ENCODE data around the gene MEI4.
"Not testable (repeated sequence)": the region's sequence is repeated elsewhere in the genome, so short reads cannot be mapped to it uniquely, and the experiment has no call there.

Gene MEI4

DNA sequence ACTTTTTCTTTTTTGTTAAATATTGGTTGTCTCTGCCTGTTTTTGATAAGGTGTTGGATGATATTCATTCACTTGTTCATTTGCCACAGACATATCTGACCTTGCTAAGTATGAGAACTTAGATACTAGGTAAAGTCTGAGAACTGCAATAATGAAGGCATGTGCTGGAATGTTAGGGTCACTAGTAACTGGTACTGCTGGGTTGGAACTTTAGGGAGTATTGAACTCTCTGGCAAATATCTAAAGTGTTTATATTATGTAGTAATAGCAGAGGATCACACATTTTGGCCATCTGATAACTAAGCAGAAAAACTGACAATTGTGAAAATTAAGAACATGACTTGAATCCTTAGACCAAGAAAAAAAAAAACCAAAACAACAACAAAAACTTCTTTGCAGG lies 162.7 kb downstream of the MEI4 start:
- no peak for DNase-seq (ENCODE audit: low read depth in 3 of 3)

DNA sequence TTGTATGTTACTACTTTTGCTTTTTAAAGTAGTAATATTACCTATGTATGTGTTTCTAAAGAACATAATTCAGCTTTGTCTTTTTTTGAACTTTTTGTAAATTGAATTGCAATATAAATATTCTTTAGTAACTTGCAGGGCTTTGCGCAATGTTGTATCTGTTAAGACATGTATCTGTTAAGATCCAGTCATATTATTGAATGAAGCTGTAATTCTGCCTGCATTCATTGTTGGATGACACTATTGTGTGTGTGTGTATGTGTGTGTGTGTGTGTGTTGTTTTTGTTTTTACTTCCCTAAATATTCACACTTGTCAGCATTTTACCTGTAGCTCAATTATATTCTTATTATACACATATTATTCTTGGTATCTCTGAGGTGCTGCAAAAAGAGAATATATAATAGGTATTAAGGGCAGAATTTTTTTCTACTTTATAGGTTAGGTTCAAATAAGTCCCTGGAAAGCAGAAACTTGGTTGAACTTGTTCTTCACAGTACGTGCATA lies 164.0 kb downstream of the MEI4 start:
- DNase-seq (ENCODE audit: low read depth in 3 of 3), result no peak

- DNase-seq (ENCODE audit: low read depth in 3 of 3), result no peak
Measured at GRCh38 chr6:77822265-77822664, 169.4 kb downstream of the MEI4 start.

DNA sequence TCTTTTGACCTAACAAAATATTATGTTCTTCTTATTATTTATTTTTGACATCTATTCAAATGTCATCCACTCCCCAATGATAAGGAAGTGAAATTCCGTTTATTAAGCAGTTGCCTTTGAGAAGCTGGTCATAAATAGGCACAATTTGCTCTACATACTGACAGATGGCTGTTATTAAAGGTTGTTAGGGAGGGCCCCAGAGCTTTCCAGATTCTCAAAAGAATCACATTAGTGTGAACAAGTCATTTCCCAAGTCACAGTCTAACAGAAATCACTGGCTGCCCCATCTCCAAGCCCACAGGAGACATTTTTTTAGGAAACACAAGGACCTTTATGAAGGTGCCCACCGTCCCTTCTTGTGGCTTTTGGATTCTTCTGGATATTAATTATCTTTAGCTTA lies 172.4 kb downstream of the MEI4 start:
- no peak for DNase-seq (ENCODE audit: low read depth in 3 of 3)

GRCh38 chr6:77829736-77830135 lies 176.9 kb downstream of the MEI4 start:
- DNase-seq (ENCODE audit: low read depth in 3 of 3), result no peak

- DNase-seq (ENCODE audit: low read depth in 3 of 3), result not testable (repeated sequence)
Measured at GRCh38 chr6:77833749-77834148, 180.9 kb downstream of the MEI4 start.

DNA sequence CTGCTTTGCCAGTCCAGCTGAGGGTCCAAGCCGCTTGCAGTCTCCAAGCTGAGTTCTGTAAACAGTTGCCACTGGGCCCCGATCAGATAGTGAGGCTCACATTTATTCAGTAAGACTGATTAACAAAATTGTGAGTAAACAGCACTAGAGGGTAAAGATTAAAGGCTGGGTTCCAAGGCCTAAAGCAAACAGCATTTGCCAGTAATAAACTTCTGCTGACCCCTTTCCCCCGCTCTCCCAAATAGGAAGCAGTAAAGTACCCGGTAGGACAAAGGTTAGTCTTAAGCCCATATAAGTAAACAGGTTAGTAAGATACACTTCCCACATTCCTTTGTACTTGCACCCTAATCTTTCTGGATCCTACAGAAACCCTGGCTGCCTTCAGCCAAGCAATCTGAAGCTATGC lies 181.8 kb downstream of the MEI4 start:
- no peak for DNase-seq (ENCODE audit: low read depth in 3 of 3)

DNA sequence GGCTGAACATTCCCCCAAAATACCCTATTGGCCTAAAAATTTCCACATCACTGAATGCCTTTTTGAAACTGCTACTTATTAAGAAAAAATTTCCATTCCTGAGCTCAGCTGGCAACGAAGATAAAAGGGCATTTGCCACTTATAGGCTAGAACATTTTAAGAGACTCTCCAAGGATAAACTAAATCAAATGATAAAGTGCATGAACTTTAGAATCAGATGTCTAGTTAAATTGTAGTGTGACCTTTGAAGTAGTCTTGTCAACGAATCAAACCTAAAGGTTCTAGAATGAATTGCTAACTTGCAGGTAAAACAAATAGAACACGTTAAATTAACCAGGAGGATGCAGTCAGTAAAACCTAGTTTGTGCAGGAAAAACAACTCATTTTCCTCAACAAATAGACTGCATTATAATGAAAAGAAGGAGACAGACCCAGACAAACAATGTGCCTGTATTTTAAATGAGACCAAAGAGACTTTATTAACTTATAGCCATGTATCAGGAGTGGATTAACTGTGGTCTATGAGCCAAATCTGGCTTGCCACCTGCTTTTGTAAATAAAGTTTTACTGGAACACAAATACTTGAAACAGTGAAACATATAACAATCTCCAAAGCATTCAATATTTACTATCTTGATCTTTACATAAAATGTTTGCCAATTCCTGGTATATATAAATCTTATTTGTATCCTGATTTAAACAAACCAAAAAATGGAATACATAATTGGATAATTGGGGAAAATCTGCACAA lies 184.4 kb downstream of the MEI4 start:
- no peak for DNase-seq (ENCODE audit: low read depth in 3 of 3)

DNA sequence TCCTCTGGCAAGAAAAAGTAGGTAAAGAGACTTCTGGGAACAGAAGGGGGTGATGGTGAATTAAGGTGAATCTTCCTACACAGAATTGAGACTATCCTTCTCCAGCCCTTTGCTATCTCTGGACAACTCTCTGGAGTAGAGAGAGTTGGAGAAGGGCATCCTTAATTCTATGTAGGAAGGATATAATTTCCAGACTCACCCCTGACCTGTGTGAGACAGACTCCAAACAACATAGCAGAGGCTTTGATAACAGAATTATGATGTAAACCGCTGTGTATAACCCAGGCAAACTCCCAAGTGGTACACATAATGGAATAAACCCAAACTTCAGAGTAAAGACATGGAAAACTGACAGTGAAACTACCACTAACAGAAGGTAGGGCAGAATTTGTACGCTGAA lies 186.5 kb downstream of the MEI4 start:
- no peak for DNase-seq (ENCODE audit: low read depth in 3 of 3)

- DNase-seq (ENCODE audit: low read depth in 3 of 3), result no peak
Measured at GRCh38 chr6:77844822-77845221, 192.0 kb downstream of the MEI4 start.

DNA sequence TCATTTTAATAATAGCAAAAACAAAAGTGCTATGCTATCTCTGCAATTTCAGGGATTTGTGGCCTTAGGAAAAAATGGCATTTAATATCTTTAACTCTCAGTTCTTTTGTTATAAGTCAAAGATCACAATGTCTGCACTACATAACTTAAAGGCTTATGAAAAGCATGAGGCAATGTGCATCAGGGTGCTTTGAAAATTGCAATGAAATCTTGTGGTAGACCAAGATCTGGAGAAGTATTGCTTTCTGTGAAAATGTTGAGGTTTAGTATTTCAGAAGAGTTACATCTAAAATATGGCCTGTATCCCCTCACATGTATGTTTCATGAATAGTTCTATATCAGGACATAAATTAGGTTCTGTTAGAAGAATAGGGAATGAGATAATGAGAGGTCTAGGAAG lies 200.6 kb downstream of the MEI4 start:
- DNase-seq (ENCODE audit: low read depth in 3 of 3), result no peak

DNA sequence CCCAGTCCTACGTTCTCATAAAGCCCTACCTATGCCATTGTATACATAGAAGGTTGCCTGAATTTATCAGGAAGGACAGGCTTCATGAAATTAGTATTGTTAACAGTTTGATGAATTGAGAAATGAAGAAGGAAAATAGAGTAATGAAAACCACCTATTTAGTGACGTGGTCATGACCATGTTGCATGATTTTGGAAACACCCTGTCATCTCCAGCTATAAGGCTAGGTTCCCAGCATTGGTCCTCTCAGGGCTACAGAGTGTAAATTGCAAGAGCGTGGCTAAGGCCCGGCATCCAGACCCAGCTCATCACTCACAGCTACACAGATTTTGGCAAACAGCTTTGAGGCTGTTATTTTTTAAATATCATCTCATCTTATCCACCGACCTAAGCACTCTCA lies 203.6 kb downstream of the MEI4 start:
- DNase-seq (ENCODE audit: low read depth in 3 of 3), result no peak

DNA sequence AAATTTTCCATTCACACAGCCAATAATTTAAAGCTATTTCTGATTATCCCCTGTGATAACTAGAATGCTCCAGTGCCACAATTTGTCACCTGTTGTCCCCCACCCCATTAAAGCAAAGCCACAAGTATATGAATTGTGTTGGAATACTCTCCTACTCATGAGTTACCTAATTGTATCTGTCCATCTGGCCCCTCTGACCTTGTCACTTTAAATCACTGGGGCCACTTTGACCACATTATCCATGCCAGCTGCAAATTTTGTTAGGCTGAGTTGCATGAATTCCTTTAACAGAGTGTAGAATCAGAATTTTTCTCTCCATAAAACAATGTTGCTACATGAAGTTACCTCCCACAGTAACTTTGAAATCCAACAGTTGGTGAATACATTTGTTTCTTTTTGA lies 204.6 kb downstream of the MEI4 start:
- no peak for DNase-seq (ENCODE audit: low read depth in 3 of 3)

DNA sequence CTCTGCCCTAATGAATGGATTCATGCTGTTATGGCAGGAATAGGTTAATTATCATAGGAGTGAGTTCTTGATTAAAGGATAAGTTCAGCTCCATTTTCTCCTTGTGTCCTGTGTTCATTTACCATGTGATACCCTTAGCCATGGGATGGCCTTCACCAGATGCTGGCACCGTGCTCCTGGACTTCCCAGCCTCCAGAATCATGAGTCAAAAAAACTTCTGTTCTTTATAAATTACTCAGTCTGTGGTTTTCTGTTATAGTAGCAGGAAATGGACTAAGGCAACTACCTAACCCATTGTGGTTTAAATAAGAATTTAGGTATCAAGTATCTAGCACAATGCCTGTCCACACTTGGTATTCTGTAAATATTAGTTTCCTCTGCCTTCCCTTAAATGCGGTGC lies 223.5 kb downstream of the MEI4 start:
- no peak for DNase-seq (ENCODE audit: low read depth in 3 of 3)

- no peak for DNase-seq (ENCODE audit: low read depth in 3 of 3)
Measured at GRCh38 chr6:77879527-77879926, 226.7 kb downstream of the MEI4 start.

DNA sequence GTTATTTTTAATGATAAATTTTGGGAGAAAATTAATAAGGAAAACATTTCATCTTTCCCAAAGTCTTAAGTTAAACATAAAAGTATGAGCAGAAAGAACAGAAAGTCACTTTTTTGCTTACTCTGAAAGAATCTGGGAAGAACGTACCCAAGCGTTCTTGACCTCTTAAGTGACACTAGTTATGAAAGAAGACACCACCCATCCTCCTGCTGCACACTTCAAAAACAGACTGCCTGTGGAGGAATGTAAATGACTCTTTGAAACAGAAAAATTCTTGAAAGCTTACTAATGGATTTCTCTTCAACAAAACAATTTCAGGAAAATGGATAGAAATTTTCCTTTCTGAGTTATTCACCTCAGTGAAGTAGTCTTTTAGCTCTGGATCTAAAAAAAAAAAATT lies 227.7 kb downstream of the MEI4 start:
- DNase-seq (ENCODE audit: low read depth in 3 of 3), result no peak

GRCh38 chr6:77883851-77884250 lies 231.0 kb downstream of the MEI4 start:
- DNase-seq (ENCODE audit: low read depth in 3 of 3), result no peak

DNA sequence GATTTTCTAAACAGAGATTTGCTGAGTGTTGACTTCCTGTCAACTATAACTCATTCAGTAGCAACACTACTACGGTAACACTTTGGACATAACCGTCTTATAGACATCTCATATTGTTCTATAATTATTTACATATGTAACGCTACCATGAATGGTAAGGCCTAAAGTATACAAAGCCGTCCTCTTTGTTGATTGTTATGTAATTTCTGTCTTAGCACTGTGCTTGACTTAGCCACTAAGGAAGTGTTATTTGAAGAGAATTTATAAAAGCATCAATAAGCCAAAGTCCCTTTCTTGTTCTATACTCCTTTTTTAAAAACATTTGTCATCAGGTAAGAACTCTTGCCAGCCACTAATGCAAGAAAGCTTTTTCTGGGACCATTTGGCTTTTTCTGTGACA lies 240.6 kb downstream of the MEI4 start:
- DNase-seq (ENCODE audit: low read depth in 3 of 3), result no peak

GRCh38 chr6:77906070-77906469 lies 253.2 kb downstream of the MEI4 start:
- DNase-seq (ENCODE audit: low read depth in 3 of 3), result no peak

GRCh38 chr6:77910826-77911225 lies 258.0 kb downstream of the MEI4 start:
- DNase-seq (ENCODE audit: low read depth in 3 of 3), result no peak

GRCh38 chr6:77926198-77926751 lies 273.4 kb downstream of the MEI4 start:
- DNase-seq (ENCODE audit: low read depth in 3 of 3), result no peak

- DNase-seq (ENCODE audit: low read depth in 3 of 3), result no peak
Measured at GRCh38 chr6:77930382-77930781, 277.5 kb downstream of the MEI4 start.

- no peak for DNase-seq (ENCODE audit: low read depth in 3 of 3)
Measured at GRCh38 chr6:77930952-77931351, 278.1 kb downstream of the MEI4 start.

GRCh38 chr6:77962070-77962469 lies 309.2 kb downstream of the MEI4 start:
- no peak for DNase-seq (ENCODE audit: low read depth in 3 of 3)

Measured in stimulated activated CD4-positive, alpha-beta T cell treated with anti-CD3 and anti-CD28 coated beads, TNF-alpha, amount 100 ng/mL, for 4 hours (primary cell).